ENCODE measurements around the gene OAF. TPM values are rescaled to one million over a fixed set of nuclear protein-coding genes. Genes with fewer than 3 reads are reported as not detected.

Gene OAF
- total RNA-seq, 1 experiment from 2014 or later: 32.3 TPM

GRCh38 chr11:120230433-120231071 lies 19.7 kb downstream of the OAF start:
- no peak overlapping the region for H3K4me3 ChIP-seq (replicated peaks in 1 of 2; ENCODE audit: low read depth in 1 of 2, low read length in 2 of 2)
- no peak for TF ChIP-seq SRF (IDR thresholded peaks at IDR 0.05; ENCODE audit: low read depth)
- no peak for TF ChIP-seq REST (IDR thresholded peaks at IDR 0.05; ENCODE audit: low read depth)
- CTCF ChIA-PET: interaction anchor here (1.5 to 11.9 kb wide), 3 partner anchors 18 to 71 kb away, joined by 3 to 240 read pairs (median 6); no protein-coding TSS in a partner anchor
- RAD21 ChIA-PET (ENCODE audit: low non-redundant PET in 1 of 2, low total read pairs in 2 of 2, uncharacterized antibody in 2 of 2, unreplicated experiment in 2 of 2): no interaction called here
- no peak overlapping the region for H3K27ac ChIP-seq (ENCODE audit: low read depth, low read length)
- H3K36me3 ChIP-seq (ENCODE audit: control insufficient read depth in 1 of 2, insufficient read depth in 2 of 2, low read length in 2 of 2): no peaks in the 10 kb centered on the region
- no peaks in the 10 kb centered on the region; the same call in 1 of the 2 replicates for H3K27me3 ChIP-seq (ENCODE audit: insufficient read depth, low read length)
- H3K9me2 ChIP-seq (ENCODE audit: insufficient read depth): no peaks in the 10 kb centered on the region
- H3K9ac ChIP-seq (ENCODE audit: low read length): no peak overlapping the region
- DNase-seq (ENCODE audit: low read depth, low spot score): no peak
- no TSS peak for BruUV-seq (replicated peaks)
- no peak overlapping the region for H2AFZ ChIP-seq (ENCODE audit: low read depth, low read length, poor library complexity, severe bottlenecking)
- ATAC-seq: no peak
- H3K4me2 ChIP-seq (ENCODE audit: low read length): no peak overlapping the region
- intact Hi-C loops (cut with micrococcal nuclease): loop anchor here (2.0 kb wide), 1 partner anchor 564 kb away; no protein-coding TSS in a partner anchor
- no peaks in the 10 kb centered on the region for H3K9me3 ChIP-seq (ENCODE audit: control insufficient read depth in 1 of 2, insufficient read depth in 1 of 2, low read depth in 1 of 2, low read length in 2 of 2)
- no peaks in the 10 kb centered on the region for H3K4me1 ChIP-seq (ENCODE audit: control insufficient read depth in 1 of 2, insufficient read depth in 2 of 2, low read length in 2 of 2)
- H4K20me1 ChIP-seq (ENCODE audit: insufficient read depth): no peaks in the 10 kb centered on the region
- POLR2A ChIA-PET: no interaction called here
- no peaks in the 10 kb centered on the region for H3K79me2 ChIP-seq (ENCODE audit: insufficient read depth, low read length)

GRCh38 chr11:120231963-120232362 lies 21.1 kb downstream of the OAF start:
- intact Hi-C loops (cut with micrococcal nuclease): loop anchor here (2.0 kb wide), 1 partner anchor 565 kb away; no protein-coding TSS in a partner anchor
- no peak for ATAC-seq

More at GRCh38 chr11:120231963-120232362, 21.1 kb downstream of the OAF start:
- ChIA-PET CTCF (interaction anchor here (11.9 kb wide), 1 partner anchor 69 kb away, joined by 240 read pairs; no protein-coding TSS in a partner anchor), RAD21 (ENCODE audit: low non-redundant PET in 1 of 2, low total read pairs in 2 of 2, uncharacterized antibody in 2 of 2, unreplicated experiment in 2 of 2) (no interaction called here), POLR2A (no interaction called here)
- Histone ChIP-seq H3K27me3 (ENCODE audit: insufficient read depth, low read length) (no peaks in the 10 kb centered on the region; the same call in 1 of the 2 replicates), H3K79me2 (ENCODE audit: insufficient read depth, low read length) (no peaks in the 10 kb centered on the region), H3K4me1 (ENCODE audit: control insufficient read depth in 1 of 2, insufficient read depth in 2 of 2, low read length in 2 of 2) (no peaks in the 10 kb centered on the region), H3K27ac (ENCODE audit: low read depth, low read length) (no peak overlapping the region), H3K4me2 (ENCODE audit: low read length) (no peak overlapping the region), H3K9me3 (ENCODE audit: control insufficient read depth in 1 of 2, insufficient read depth in 1 of 2, low read depth in 1 of 2, low read length in 2 of 2) (no peaks in the 10 kb centered on the region), H3K36me3 (ENCODE audit: control insufficient read depth in 1 of 2, insufficient read depth in 2 of 2, low read length in 2 of 2) (no peaks in the 10 kb centered on the region), H3K9ac (ENCODE audit: low read length) (no peak overlapping the region), H3K9me2 (ENCODE audit: insufficient read depth) (no peaks in the 10 kb centered on the region), H2AFZ (ENCODE audit: low read depth, low read length, poor library complexity, severe bottlenecking) (no peak overlapping the region), H3K4me3 (replicated peaks in 1 of 2; ENCODE audit: low read depth in 1 of 2, low read length in 2 of 2) (no peak overlapping the region), H4K20me1 (ENCODE audit: insufficient read depth) (no peaks in the 10 kb centered on the region)
- TF ChIP-seq TCF7L2 (IDR thresholded peaks at IDR 0.05; ENCODE audit: borderline replicate concordance, extremely low read depth, insufficient read depth, insufficient read length): no peak
- TF ChIP-seq REST (IDR thresholded peaks at IDR 0.05; ENCODE audit: low read depth): no peak
- TF ChIP-seq EZH2 (IDR thresholded peaks at IDR 0.05): no peak
- no peak for TF ChIP-seq SP1 (IDR thresholded peaks at IDR 0.05; ENCODE audit: low read depth)
- TF ChIP-seq EGR1 (IDR thresholded peaks at IDR 0.05; ENCODE audit: low read depth): no peak
- TF ChIP-seq CBX3 (IDR thresholded peaks at IDR 0.05; ENCODE audit: low read depth): no peak
- no TSS peak for BruUV-seq (replicated peaks)
- no peak for DNase-seq (ENCODE audit: low read depth, low spot score)

All from HCT116 (cell line).